B cell (primary cell): ENCODE data around the gene FRYL.
"Not testable (repeated sequence)": the region's sequence is repeated elsewhere in the genome, so short reads cannot be mapped to it uniquely, and the experiment has no call there.

Experiments used
- CTCF ChIP-seq: fragments of 200-600 bp; IDR thresholded peaks from one replicate; pipeline ENCODE4 v1.8.0; 2022; ENCODE audit warnings: antibody characterized with exemption, mild to moderate bottlenecking
- EZH2 ChIP-seq: IDR thresholded peaks from 2 replicates; pipeline ENCODE4 v1.6.1; 2012; ENCODE audit warnings: borderline replicate concordance, low read depth, mild to moderate bottlenecking, moderate library complexity, low read length; ENCODE audit not compliant: insufficient read depth, poor library complexity, severe bottlenecking

- TF ChIP-seq CTCF, EZH2: not testable (repeated sequence)
Measured at GRCh38 chr4:48758703-48759102, 21.4 kb downstream of the FRYL start.
